Measurements from ENCODE around the gene DUS1L. TPM values are rescaled to one million over a fixed set of nuclear protein-coding genes. Genes with fewer than 3 reads are reported as not detected.

DUS1L gene
- 63.4 TPM for polyA plus RNA-seq (ENCODE audit: insufficient read length)

- DNase-seq: peak; percentile 73
Measured at GRCh38 chr17:82065638-82066303, at the start of gene DUS1L. DUS1L (minus strand) TSS chr17:82065804; CDS start chr17:82065059, 745 bp downstream.

- no peak for DNase-seq
Measured at GRCh38 chr17:82114872-82115271, 49.3 kb upstream of the DUS1L start.

DNA sequence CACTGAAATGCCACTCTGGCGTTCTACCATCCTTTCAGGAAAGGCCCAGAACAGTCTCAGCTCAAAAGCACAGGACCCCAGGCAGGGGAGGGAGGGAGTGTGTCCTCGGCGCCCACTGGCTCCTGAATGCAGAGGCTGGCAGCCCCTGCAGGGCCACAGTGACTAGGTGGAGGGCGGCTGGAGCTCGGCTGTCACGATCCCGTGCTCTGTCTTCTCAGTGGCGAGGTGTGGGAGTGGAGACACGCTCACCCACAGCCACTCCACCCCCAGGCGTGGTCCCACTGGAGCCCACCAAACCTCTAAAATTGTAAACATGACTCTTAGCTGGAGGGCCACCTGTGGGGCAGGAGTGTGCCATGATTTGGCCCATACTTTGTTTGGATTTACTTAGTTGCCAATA, 48.8 kb upstream of the DUS1L start:
- DNase-seq: no peak

GRCh38 chr17:82113941-82114340, 48.3 kb upstream of the DUS1L start:
- no peak for DNase-seq

DNA sequence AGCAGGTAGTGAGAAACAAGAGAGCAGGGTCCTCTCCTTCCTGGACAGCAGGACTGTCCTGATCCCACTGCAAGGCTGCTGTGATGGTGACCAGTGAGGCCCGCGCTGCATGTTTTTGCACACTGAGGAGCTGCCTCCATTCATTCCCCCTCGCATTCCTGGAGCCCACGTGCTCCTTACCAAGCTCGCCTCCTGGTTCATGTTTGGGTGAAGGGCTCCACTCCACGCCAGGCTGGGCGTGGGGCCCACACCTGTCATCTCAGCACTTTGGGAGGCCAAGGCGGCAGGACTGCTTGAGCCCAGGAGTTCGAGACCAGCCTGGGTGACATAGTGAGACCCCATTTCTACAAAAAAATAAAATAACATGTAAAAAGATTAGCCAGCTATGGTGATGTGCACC, 47.8 kb upstream of the DUS1L start:
- no peak for DNase-seq

DNA sequence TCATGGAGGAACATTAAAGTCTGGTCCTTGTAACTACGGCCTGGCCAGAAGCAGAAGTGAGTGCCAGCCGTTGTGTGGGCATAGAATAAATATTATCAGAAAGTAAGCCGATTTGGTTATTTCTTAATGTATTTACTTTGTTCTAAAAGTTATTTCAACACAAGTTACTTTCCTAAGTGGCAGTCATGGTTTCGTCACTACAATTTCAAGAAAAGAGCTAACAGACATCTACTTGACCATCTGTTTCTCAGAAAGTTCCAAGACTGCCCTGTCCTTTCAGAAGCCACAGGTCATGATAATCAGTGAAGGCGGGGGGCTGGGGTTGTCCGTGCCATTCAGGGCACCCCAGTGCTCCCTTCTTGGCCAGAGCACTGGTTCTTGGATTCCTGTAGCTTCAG, 47.3 kb upstream of the DUS1L start:
- DNase-seq: no peak

DNA sequence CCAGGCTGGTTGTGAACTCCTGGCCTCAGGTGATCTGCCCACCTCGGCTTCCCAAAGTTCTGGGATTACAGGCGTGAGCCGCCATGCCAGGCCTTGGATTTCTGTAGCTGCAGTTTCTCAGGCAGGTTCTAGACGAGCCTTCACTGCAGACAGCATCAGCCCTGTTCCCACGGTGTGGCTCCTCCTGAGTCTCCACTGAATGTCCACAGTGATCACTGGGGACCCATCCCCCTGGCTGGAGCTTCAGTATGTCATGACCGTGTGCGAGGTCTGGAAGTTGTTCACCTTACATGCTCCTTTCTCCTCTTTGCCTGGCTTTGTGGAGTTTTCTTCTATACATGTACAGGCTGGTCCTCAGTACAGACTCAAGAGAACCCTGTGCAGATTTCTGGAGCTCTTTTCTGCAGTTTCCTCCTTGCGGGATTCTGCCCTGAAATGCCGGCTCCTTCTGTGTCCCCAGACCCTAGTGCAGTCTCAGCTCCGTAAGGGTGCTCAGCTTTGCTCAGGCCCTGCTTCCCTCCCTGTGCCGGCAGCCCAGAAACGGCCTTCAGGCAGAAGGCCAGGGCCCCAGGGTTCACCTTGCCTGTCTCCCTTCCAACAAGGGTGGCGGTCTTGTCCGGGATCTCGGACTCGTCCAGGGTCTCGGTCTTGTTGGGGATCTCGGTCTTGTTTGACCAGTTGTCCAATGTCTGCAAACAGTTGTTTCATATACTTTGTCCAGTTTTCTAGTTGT, 46.7 kb upstream of the DUS1L start:
- no peak for DNase-seq

DNA sequence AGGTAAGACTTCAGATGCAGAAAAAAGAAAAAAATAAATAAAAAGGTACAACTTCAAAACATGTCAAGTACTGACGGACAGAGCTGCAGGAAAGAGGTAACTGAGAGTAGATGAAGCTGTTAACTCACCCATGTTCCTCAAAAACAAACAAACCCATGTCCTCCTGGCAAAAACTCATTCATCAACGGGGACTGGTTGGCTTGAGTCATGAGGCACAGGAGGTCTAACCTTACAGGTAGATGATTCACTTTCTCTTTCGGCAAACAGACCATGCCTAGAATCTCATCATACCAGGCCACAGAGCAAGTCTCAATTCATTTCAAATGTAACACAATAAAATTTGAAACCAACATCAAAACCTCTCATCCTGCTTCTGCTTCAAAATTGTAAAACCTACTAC, 44.7 kb upstream of the DUS1L start:
- DNase-seq: no peak

GRCh38 chr17:82108961-82109475, 43.4 kb upstream of the DUS1L start:
- DNase-seq: no peak

- no peak for DNase-seq
Measured at GRCh38 chr17:82108496-82108945, 42.9 kb upstream of the DUS1L start.

GRCh38 chr17:82108038-82108437, 42.4 kb upstream of the DUS1L start:
- no peak for DNase-seq

DNA sequence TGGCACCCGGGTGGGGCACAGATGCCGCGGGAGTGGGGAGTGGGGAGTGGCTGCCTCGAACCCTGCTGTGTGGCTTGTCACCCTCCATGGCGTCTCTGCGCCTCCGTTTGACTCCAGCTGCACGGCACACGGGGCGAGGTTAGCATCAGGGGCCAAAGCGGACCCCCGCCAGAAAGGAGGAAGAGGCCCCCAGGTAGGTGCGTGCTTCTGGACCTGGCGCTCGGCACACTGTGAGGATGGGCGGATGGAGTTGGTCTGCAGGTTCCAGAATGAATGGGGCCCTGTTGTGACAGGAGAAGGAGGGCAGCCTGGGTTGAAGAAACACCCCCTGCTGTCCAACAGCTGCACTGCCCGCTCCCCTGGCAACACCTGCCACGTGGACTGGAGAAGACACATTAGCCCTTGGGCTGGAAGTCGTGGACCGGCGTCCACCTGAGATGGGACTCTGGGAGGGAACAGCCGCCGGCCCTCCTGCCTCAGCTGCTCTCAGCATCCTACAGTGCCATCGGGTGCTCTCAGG, 41.8 kb upstream of the DUS1L start:
- DNase-seq: no peak

GRCh38 chr17:82106688-82107305, 41.2 kb upstream of the DUS1L start:
- DNase-seq: no peak

- peak; percentile 43 for DNase-seq
Measured at GRCh38 chr17:82105882-82106687, 40.5 kb upstream of the DUS1L start.

- no peak for DNase-seq
Measured at GRCh38 chr17:82105417-82105881, 39.8 kb upstream of the DUS1L start.

DNA sequence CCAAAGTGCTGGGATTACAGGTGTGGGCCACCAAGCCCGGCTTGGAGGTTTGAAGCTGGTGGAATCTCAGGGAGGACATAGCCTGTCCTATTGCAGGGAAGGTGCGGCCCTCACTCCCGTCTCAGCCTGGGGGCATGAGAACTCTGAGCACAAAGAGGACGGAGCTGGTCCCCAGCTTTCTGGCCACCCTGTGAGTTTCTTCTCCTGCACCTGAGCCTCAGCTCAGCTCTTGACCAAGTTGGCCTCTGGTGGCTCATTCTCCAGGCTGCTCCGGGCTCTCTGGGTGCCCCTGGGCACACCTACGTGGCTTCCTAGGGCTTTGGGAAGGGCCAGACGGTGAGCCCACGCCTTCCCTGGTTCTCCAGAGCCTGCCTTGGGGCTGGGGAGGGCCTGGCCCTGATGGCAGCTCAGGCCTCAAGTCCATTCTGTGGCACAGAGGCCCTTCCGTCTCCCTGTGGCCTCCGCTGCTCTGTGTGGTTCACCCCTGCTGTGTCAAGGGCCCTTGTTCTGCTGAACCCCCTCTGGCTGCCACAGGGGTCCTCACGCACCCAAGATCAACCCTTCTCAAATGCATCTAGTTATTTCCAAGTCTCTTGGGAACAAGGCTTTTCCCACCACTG, 39.3 kb upstream of the DUS1L start:
- no peak for DNase-seq

DNA sequence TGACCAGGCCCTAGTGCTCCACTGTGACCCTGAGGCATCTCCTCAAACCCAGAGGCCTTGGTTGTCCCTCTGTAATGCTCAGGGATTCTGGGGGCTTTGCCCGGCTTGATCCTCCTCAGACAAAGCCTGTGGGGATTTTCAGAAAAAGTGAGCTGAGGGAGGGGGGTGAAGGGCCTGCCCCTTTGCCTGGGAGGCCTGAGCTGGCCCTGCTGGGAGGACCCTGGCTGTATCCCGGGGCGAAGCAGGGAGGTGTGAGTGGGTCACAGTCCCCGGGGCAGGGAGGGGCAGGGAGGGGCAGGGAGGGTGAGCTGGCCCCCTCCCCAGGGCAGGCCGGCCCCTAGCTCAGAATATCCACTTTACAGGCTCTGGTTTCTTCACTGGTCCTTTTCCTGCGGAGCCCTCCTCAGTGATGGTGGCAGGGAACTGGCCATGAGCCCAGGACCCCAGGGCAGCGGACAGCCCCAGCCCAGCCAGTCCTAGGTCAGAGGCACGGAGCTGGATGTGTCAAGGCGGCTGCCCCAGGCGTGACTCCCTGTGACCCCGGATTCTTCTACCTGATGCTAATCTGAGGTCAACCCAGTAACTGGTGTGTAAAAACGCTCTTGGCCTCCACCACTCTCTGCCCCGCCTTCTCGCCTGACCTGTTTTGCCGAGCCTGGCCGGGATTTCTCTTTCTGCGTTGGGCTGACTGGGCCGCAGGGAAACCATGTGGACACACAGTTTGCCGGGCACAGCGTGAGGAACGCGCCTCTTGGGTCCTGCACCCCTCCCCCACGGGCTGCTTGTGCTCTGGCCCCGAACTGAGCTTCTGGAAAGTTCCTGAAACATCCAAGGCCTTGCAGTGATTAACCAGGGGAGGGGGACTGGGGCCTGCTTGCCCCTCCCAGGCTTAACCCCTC, 38.2 kb upstream of the DUS1L start:
- peak; percentile 66 for DNase-seq

DNA sequence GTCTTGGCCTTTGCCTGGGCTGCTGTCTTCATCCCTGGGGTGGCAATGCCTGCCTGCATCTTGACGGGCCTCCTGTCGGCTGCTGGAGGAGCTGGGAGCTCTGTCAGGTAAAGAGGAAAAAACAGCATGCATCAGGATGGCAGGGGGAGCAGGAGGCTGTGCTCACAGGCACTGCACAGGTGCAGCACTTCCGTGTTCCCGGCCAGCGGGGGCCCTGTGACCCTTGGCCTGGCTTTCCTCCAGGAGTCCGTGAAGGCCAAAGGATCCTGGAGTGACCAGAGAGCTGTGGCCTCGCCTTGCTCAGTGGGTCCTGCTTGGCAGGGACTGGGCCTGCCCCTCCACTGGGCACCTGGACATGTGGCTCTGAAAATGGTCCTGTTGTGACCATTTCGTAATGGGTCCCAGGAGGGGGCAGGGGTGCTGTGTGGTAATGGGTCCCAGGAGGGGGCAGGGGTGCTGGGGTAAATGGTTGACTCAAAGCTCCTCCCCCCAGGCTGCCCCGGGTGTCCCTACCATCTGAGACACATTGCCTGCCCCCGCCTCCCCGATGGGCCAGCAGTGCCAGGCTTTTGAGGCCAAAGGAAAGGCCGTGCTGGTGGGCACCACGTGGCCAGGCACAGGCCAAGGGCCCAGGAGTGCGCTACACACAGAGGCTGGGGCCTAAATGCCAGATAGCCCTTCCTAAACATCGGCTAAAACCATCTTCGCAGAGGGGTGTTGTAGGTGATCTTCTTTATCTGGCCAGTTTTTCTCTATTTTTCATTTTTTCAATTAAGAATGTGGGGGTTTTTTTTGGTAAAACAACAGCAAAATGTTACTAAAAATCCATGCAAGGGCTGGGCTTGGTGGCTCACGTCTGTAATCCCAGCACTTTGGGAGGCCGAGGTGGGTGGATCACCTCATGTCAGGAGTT, 36.4 kb upstream of the DUS1L start:
- DNase-seq: no peak

DNA sequence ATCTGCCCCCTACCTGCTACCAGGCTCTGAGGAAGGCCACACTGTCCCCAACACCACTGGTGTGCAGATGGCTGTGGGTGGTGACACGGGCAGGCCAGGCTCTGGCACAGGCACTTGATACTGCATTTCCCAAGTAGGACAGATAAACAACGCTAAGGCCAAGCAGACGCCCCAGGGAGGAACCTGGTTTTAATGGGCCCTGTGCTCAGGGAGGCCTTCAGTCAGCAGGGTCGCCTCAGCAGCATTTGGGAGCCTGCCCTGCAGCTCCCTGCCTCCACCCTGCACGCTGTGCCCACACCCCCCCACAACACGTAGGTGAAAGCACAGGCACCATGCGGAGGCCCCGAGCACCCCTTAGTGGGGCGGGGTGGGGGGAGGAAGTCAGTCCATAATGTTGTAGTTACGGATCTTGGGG, 35.7 kb upstream of the DUS1L start:
- no peak for DNase-seq
